Esophagus squamous epithelium (tissue), 5 donors: ENCODE data around the gene MRPL33. TPM values are rescaled to one million over a fixed set of nuclear protein-coding genes. Genes with fewer than 3 reads are reported as not detected.

Experiments
- DNase-seq: peaks from one replicate; lab custom pipeline; 2025; lab: John Stamatoyannopoulos, UW
- H3K27ac ChIP-seq, 4 donors: fragments of 200-600 bp; sonication (generic); one replicate each; pipeline ENCODE4 v1.5.1; 2016 to 2019; ENCODE audit warnings: mild to moderate bottlenecking in 1 of 4
- H3K27me3 ChIP-seq, 4 donors: fragments of 200-600 bp; sonication (generic); 1 replicate in 3 of 4; 2 replicates in 1 of 4; pipeline versions ENCODE4 v1.5.1 to v1.6.0; 2017 to 2021; ENCODE audit warnings: antibody characterized with exemption in 1 of 4
- H3K36me3 ChIP-seq, 3 donors: fragments of 200-600 bp; sonication (generic); one replicate each; pipeline ENCODE4 v1.5.1; 2016 to 2019
- H3K4me1 ChIP-seq, 3 donors: fragments of 200-600 bp; sonication (generic); one replicate each; pipeline ENCODE4 v1.5.1; 2017 to 2019
- H3K4me3 ChIP-seq, 4 donors: fragments of 200-600 bp; sonication (generic); 1 replicate in 3 of 4; 2 replicates in 1 of 4; pipeline ENCODE4 v1.5.1; 2016 to 2019; ENCODE audit warnings: mild to moderate bottlenecking in 2 of 4, moderate library complexity in 1 of 4
- H3K9me3 ChIP-seq, 3 donors: fragments of 200-600 bp; sonication (generic); one replicate each; pipeline ENCODE4 v1.5.1; 2016 to 2019
- POLR2A ChIP-seq, 4 donors: fragments of 450-650 bp; IDR thresholded peaks; one replicate each; pipeline ENCODE4 v1.6.1; 2017; ENCODE audit warnings: antibody characterized with exemption in 4 of 4, mild to moderate bottlenecking in 4 of 4, moderate library complexity in 3 of 4
- WGBS, 2 donors: methylation state at CpG; one replicate each; pipeline ENCODE4 v1.1.5; 2018; 5-methylcytosine and 5-hydroxymethylcytosine counted together
- intact Hi-C: fragments of 100-400 bp; cut with DNase I; formaldehyde crosslinking; loops from one replicate; pipeline ENCODE4 v1.15.0; 2022
- total RNA-seq, 4 donors: library from RNA; depleted of rRNA; stranded (reverse); fragments of >200 nt; gene quantifications; one replicate each; pipeline ENCODE4 v1.1.0, GENCODE V29; 2016
- TF ChIP-seq, protein P1 (sequence below), 6 experiments: fragments of 450-650 bp in 4 of 6; fragments of 200-600 bp in 2 of 6; sonication (generic) in 2 of 6; IDR thresholded peaks; one replicate each; pipeline ENCODE4 v1.5.1; 2016 to 2019; ENCODE audit warnings: antibody characterized with exemption in 6 of 6, mild to moderate bottlenecking in 4 of 6, moderate library complexity in 4 of 6
- donor health status: DM: yes; HTN: yes; CAD: no.

Gene MRPL33
- 100 to 1,000 TPM in 1 of 4 donors, 10 to 100 TPM in 3; 50.4 to 114 (median 70.9) TPM for total RNA-seq

DNA sequence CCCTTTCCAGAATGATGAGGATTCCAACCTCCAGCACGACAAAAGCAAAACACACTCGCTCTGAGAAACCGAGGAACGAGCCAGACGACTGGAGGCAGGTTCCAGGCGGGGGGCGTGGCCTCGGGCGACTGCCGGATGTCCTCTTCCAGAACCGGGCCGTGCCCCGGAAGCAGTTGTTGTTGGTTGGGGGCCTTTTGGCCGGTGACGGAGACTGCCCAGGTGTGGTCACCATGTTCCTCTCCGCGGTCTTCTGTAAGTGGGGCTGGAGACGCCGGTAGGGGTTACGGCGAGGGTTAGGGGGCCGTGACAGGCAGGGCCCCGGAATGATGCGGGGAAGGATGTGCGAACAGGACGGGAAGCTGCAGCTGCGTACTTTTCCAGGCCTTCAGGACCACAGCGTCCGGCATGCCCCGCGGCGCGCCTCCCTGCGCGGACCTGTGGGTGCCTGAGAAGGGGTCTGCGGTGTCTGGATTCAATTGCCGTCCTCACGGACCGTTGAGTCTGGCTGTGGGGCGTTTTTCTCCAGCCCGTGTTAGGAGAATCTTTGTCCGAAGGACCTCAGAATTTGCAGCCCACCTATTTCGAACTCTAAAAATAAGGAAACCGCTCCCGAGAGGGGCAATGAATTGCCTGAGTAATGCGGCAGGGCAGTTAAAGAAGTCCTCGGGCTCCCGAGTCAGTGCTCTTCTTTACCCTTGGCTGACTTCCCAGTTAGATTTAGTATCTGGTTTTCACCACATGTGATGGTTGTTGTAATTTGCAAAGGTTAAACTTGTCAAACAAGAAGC is at the start of gene MRPL33:
MRPL33 (plus strand) TSS at position 172 of the 788 bp plus-strand sequence; CDS start at position 231, 59 bp downstream.
- peaks cover 13 to 53% (median 21%) of the 10 kb centered on the region in 3 donors for H3K4me1 ChIP-seq

DNA sequence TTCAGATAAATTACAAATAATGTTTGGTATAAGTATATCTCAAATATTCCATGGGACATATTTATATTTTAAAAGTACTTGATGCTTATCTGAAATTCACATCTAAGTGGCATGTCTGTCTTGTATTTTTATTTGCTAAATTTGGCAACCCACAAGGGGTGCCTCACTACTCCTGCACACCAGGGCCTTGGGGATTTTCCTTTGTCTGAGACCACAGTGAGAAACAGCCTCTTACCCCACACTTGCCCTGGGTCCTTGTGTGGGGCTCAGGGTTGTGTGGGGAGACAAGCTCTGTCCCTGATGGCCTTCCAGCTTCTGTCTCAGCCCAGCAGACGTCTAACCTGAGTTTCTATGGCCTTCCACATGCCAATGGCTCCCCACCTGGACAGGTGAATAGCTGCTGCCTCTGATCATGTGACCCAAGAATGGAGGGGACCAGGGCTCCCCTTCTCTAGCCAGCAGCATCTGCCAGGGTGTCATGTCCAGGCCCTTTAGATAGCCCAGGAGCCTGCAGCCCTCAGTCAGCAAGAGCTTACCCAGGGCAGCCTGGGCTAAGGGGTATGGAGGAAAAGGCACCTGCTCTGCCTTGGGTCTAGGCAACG is 49.5 kb upstream of the MRPL33 start:
- TF ChIP-seq, protein P1, sequence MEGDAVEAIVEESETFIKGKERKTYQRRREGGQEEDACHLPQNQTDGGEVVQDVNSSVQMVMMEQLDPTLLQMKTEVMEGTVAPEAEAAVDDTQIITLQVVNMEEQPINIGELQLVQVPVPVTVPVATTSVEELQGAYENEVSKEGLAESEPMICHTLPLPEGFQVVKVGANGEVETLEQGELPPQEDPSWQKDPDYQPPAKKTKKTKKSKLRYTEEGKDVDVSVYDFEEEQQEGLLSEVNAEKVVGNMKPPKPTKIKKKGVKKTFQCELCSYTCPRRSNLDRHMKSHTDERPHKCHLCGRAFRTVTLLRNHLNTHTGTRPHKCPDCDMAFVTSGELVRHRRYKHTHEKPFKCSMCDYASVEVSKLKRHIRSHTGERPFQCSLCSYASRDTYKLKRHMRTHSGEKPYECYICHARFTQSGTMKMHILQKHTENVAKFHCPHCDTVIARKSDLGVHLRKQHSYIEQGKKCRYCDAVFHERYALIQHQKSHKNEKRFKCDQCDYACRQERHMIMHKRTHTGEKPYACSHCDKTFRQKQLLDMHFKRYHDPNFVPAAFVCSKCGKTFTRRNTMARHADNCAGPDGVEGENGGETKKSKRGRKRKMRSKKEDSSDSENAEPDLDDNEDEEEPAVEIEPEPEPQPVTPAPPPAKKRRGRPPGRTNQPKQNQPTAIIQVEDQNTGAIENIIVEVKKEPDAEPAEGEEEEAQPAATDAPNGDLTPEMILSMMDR (IDR thresholded peaks at IDR 0.05) = no peak
- no peak for TF ChIP-seq POLR2A (IDR thresholded peaks at IDR 0.05)
- 71 to 100% methylated on average over 1 to 2 of the region's 2 CpGs for WGBS, 2 donors
- H3K4me1 ChIP-seq = peaks cover 6 to 38% (median 22%) of the 10 kb centered on the region in 3 donors
- H3K4me3 ChIP-seq = no peak overlapping the region
- intact Hi-C loops = no loop called here
- no peak for DNase-seq
- no peaks in the 10 kb centered on the region for H3K36me3 ChIP-seq
- no peak overlapping the region for H3K27ac ChIP-seq
- no peaks in the 10 kb centered on the region for H3K27me3 ChIP-seq
- H3K9me3 ChIP-seq = no peaks in the 10 kb centered on the region

More for the DNA sequence above, at the start of gene MRPL33:
- TF ChIP-seq, protein P1 (IDR thresholded peaks at IDR 0.05) = peak in 1 of 6 experiments; percentile 17
- peak in 2 of 4 donors; percentile 59 to 68 for TF ChIP-seq POLR2A (IDR thresholded peaks at IDR 0.05)
- H3K27me3 ChIP-seq = peaks cover 0 to 4% (median 0%) of the 10 kb centered on the region in 4 donors
- no peaks in the 10 kb centered on the region for H3K9me3 ChIP-seq
- intact Hi-C loops = no loop called here
- H3K27ac ChIP-seq = peak within 1 kb of the TSS; percentile 85 to 97 (median 90)
- WGBS, 2 donors = 0% methylated on average over 9 to 13 of the region's 48 CpGs
- peaks cover 0 to 24% (median 0%) of the 10 kb centered on the region in 3 donors for H3K36me3 ChIP-seq
- peak within 1 kb of the TSS; percentile 65 to 98 (median 78) for H3K4me3 ChIP-seq
- peak; percentile 60 for DNase-seq

DNA sequence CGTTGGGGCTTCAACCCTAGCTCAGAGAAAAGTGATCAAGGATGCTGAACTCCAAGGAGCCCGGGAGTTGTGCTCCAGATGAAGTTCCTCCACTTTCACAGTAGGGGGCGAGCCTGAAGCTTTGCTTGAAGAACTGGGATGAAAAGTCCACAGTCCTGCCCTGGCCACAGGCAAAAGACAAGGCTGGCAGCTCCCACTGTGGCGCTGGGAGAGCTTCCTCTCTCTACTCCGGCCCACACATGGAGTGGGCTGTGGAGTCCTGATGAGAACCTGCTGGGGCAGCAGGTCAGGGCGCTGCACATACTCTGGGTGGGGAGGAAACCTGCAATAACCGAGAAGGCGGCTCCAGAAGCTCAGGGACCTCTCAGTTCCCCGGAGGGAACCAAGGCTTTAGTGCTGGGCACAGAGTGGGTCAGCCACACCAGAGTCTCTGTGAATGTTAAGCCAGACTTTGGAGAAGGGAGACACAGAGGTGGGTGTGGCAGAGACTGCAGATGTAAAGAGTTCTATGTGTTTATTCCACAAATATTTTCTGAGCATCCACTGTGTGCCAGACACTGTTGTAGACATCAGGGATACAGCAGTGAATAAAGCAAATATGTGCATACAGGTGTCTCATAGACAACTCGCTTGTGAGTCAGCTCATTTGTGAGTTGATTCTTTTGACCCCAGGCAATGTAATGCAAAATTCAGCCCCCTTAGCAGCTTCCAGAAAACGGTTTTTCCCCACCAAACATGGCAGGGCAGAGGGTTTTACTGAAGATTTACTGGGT is 48.0 kb upstream of the MRPL33 start:
- DNase-seq = no peak
- TF ChIP-seq POLR2A (IDR thresholded peaks at IDR 0.05) = no peak
- TF ChIP-seq, protein P1 (IDR thresholded peaks at IDR 0.05) = peak; percentile 37 to 86 (median 82)
- Histone ChIP-seq H3K27me3 (no peaks in the 10 kb centered on the region), H3K9me3 (no peaks in the 10 kb centered on the region), H3K36me3 (no peaks in the 10 kb centered on the region), H3K4me1 (peaks cover 6 to 47% (median 22%) of the 10 kb centered on the region in 3 donors), H3K27ac (peak overlapping the region; percentile 52 to 87 (median 78)), H3K4me3 (no peak overlapping the region)
- intact Hi-C loops = no loop called here
- 19 to 30% methylated on average over 3 to 10 of the region's 11 CpGs for WGBS, 2 donors

DNA sequence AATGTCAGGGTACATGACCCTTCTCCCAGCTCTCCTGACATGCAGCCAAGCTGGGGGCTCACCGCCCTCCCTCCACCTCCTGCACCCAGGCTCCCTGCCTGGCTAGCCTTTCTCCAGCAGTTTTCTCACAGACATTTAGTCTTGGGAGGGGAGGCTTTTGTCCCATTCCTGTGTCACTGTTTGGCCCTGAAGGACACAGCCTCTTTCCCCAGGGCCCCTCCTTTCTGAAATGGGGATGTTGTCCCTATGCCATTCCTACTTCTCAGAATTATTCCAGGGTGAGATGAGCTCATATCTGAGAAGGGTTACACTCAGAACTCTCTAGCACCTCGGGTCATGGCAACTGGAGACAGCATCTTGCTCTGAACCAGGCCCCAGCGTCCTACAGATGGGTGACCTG is 47.3 kb upstream of the MRPL33 start:
- 77 to 81% methylated on average over 3 of the region's 3 CpGs for WGBS, 2 donors
- DNase-seq = no peak
- H3K27me3 ChIP-seq = no peaks in the 10 kb centered on the region
- intact Hi-C loops = no loop called here
- H3K9me3 ChIP-seq = no peaks in the 10 kb centered on the region
- H3K4me3 ChIP-seq = no peak overlapping the region
- peak overlapping the region; percentile 52 to 87 (median 78) for H3K27ac ChIP-seq
- H3K4me1 ChIP-seq = peaks cover 6 to 50% (median 23%) of the 10 kb centered on the region in 3 donors
- H3K36me3 ChIP-seq = no peaks in the 10 kb centered on the region
- no peak for TF ChIP-seq POLR2A (IDR thresholded peaks at IDR 0.05)

DNA sequence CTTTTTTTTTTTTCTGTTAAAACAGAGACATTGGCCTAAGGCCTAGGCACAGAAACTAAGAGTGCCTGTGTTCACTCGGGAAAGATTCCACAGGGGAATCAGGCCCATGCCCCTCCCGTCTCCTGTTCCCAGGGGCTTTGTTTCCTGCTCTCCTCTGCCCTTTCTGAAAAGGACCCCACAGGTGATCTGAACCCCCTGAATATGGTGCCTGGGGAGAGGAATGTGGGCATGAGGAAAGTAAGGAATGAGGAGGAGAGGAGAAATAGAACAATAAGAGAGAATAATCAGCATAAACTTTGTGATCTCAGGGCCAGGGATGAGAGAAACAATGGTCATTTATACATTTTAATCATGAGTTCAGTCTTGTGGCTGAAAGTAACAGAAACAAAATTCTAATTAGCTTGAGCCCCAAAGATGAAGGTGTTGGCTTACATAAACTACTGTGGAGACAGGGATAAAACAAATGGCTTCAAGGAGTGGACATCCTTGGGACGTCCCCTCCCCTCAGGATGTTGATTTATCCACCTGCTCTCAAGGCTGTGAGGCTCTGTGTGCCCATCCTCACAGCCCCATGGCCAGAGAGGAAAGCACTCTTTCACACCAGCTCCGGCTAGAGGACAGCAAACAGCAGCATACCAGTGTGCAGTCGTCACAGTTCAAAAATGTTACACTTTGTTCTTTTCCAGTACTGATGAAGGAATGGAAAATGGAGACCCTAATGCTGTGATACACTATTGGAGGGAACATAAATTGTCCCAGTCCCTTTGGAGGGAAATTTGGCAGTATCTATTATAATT is 46.4 kb upstream of the MRPL33 start:
- no peaks in the 10 kb centered on the region for H3K27me3 ChIP-seq
- no peak overlapping the region for H3K4me3 ChIP-seq
- TF ChIP-seq, protein P1 (IDR thresholded peaks at IDR 0.05) = no peak
- no peak for TF ChIP-seq POLR2A (IDR thresholded peaks at IDR 0.05)
- no peak for DNase-seq
- WGBS, 2 donors = 49 to 71% methylated on average over 4 to 5 of the region's 5 CpGs
- intact Hi-C loops = no loop called here
- no peaks in the 10 kb centered on the region for H3K36me3 ChIP-seq
- peaks cover 6 to 53% (median 22%) of the 10 kb centered on the region in 3 donors for H3K4me1 ChIP-seq
- H3K27ac ChIP-seq = peak overlapping the region; percentile 20 to 87 (median 78)
- H3K9me3 ChIP-seq = no peaks in the 10 kb centered on the region
